ENCODE measurements around the gene ATP6V1A. TPM values are rescaled to one million over a fixed set of nuclear protein-coding genes. Genes with fewer than 3 reads are reported as not detected.

Gene ATP6V1A
- total and polyA plus RNA-seq, 2 of the 13 experiments (the other 11 are each of a cell fraction or from before 2014, with no cell fraction given), result 23.4 to 95.1 TPM

- no peaks in the 10 kb centered on the region; a peak in 1 of 5 replicates for H3K27me3 ChIP-seq (ENCODE audit: control insufficient read depth in 1 of 2, insufficient read depth in 2 of 2, low read length in 2 of 2)
- ATAC-seq (no peak), DNase-seq (ENCODE audit: low spot score) (no peak), FAIRE-seq (no peak)
- H3K36me3 ChIP-seq (replicated peaks in 1 of 2; ENCODE audit: control insufficient read depth in 1 of 2, insufficient read depth in 2 of 2, low read length in 2 of 2), result no peaks in the 10 kb centered on the region; a peak in 1 of 5 replicates
- TF ChIP-seq MXD1 (CRISPR knock-in tag; IDR thresholded peaks at IDR 0.05) (no peak), POLR2A (IDR thresholded peaks at IDR 0.05; ENCODE audit: insufficient read depth in 1 of 2, low read depth in 2 of 2, low read length in 2 of 2) (0 out of 4 replicates have a peak, but pooled peaks of 1 of the 2 experiments have one; percentile 20)
- BruUV-seq (replicated peaks), result no TSS peak
- H4K20me1 ChIP-seq (ENCODE audit: insufficient read depth, low read length), result peaks cover 47% of the 10 kb centered on the region
- peaks cover 80% of the 10 kb centered on the region for H3K4me1 ChIP-seq (ENCODE audit: insufficient read depth, low read length)
- intact Hi-C loops (cut with micrococcal nuclease; ENCODE audit: unreplicated experiment) (loop anchor here (10.0 kb wide), 1 partner anchor 186 kb away; no protein-coding TSS in a partner anchor), in situ Hi-C loops (cut with HindIII; ENCODE audit: extremely low pct_ligation_motif_present, low pct_unique_long_range_greater_than_20kb) (loop anchor here (10.0 kb wide), 1 partner anchor 94 kb away; the partner anchor contains the start of gene GRAMD1C)
- H3K27ac ChIP-seq (ENCODE audit: extremely low read length, insufficient read depth, low read length), result no peak overlapping the region
- H3K9ac ChIP-seq (ENCODE audit: insufficient read depth, low read depth, low read length), result no peak overlapping the region
- H3K4me3 ChIP-seq (replicated peaks in 1 of 3; ENCODE audit: insufficient read depth in 1 of 3, low read depth in 2 of 3, low read length in 3 of 3), result no peak overlapping the region
- CTCF ChIA-PET (ENCODE audit: low intra/inter-chr PET ratio, low total read pairs), result no interaction called here
- no peaks in the 10 kb centered on the region for H3K9me3 ChIP-seq (ENCODE audit: low read length)
- no peak overlapping the region for H2AFZ ChIP-seq (ENCODE audit: low read length)
- POLR2A ChIA-PET, result no interaction called here
- H3K4me2 ChIP-seq (ENCODE audit: low read depth, low read length), result peak overlapping the region; percentile 10; the same call in 1 of the 2 replicates
- H3K79me2 ChIP-seq (ENCODE audit: insufficient read depth, low read length), result peaks cover 99% of the 10 kb centered on the region
- 86% methylated on average over 5 of the region's 5 CpGs for WGBS (ENCODE audit: low lambda C conversion rate)
Observed at GRCh38 chr3:113741086-113741485, 5.7 kb upstream of the ATP6V1A start.

- ChIA-PET POLR2A (no interaction called here), CTCF (ENCODE audit: low intra/inter-chr PET ratio, low total read pairs) (no interaction called here)
- DNase-seq (ENCODE audit: low spot score), result peak; percentile 10
- Histone ChIP-seq H3K4me3 (replicated peaks in 1 of 3; ENCODE audit: insufficient read depth in 1 of 3, low read depth in 2 of 3, low read length in 3 of 3) (no peak overlapping the region), H3K9ac (ENCODE audit: insufficient read depth, low read depth, low read length) (no peak overlapping the region), H3K4me1 (ENCODE audit: insufficient read depth, low read length) (peaks cover 75% of the 10 kb centered on the region), H3K27me3 (ENCODE audit: control insufficient read depth in 1 of 2, insufficient read depth in 2 of 2, low read length in 2 of 2) (no peaks in the 10 kb centered on the region; a peak in 1 of 5 replicates), H3K36me3 (replicated peaks in 1 of 2; ENCODE audit: control insufficient read depth in 1 of 2, insufficient read depth in 2 of 2, low read length in 2 of 2) (no peaks in the 10 kb centered on the region; a peak in 1 of 5 replicates), H4K20me1 (ENCODE audit: insufficient read depth, low read length) (peaks cover 42% of the 10 kb centered on the region), H2AFZ (ENCODE audit: low read length) (no peak overlapping the region), H3K4me2 (ENCODE audit: low read depth, low read length) (no peak overlapping the region), H3K9me3 (ENCODE audit: low read length) (no peaks in the 10 kb centered on the region), H3K79me2 (ENCODE audit: insufficient read depth, low read length) (peaks cover 94% of the 10 kb centered on the region), H3K27ac (ENCODE audit: extremely low read length, insufficient read depth, low read length) (no peak overlapping the region)
- intact Hi-C loops (cut with micrococcal nuclease; ENCODE audit: unreplicated experiment), result loop anchor here (10.0 kb wide), 1 partner anchor 187 kb away; no protein-coding TSS in a partner anchor
- ATAC-seq, result no peak
- in situ Hi-C loops (cut with HindIII; ENCODE audit: extremely low pct_ligation_motif_present, low pct_unique_long_range_greater_than_20kb), result loop anchor here (10.0 kb wide), 1 partner anchor 93 kb away; the partner anchor contains the start of gene GRAMD1C
- no peak for FAIRE-seq
- BruUV-seq (replicated peaks), result no TSS peak
- WGBS (ENCODE audit: low lambda C conversion rate), result 43% methylated on average over 1 of the region's 1 CpG
- TF ChIP-seq ZNF121 (CRISPR knock-in tag; IDR thresholded peaks at IDR 0.05) (no peak), POGK (CRISPR knock-in tag; conservative IDR thresholded peaks at IDR 0.05) (0 out of 2 replicates have a peak, but pooled peaks have one; percentile 23), ZBED4 (CRISPR knock-in tag; IDR thresholded peaks at IDR 0.05; ENCODE audit: borderline replicate concordance) (no peak), ATF4 (CRISPR knock-in tag; IDR thresholded peaks at IDR 0.05) (peak in 1 of 2 experiments; percentile 95; a peak in 2 of 4 replicates), GATAD2A (CRISPR knock-in tag; IDR thresholded peaks at IDR 0.05) (peak; percentile 43), JUND (CRISPR knock-in tag; IDR thresholded peaks at IDR 0.05) (no peak), HES4 (CRISPR knock-in tag; IDR thresholded peaks at IDR 0.05; ENCODE audit: borderline replicate concordance) (no peak), ONECUT2 (CRISPR knock-in tag; IDR thresholded peaks at IDR 0.05) (0 out of 2 replicates have a peak, but pooled peaks have one; percentile 29), BCL6 (CRISPR knock-in tag; IDR thresholded peaks at IDR 0.05) (0 out of 2 replicates have a peak, but pooled peaks have one; percentile 15)
Observed at GRCh38 chr3:113741620-113742019, 5.2 kb upstream of the ATP6V1A start.
